Sciatic nerve (tissue), 2 donors: ENCODE results near the gene LPP. TPM values are rescaled to one million over a fixed set of nuclear protein-coding genes. Genes with fewer than 3 reads are reported as not detected.

Experiments used
- ATAC-seq: fragments of 200-7000 bp; cut with Tn5 transposase; one replicate; pipeline ENCODE4 v1.9.1; 2020; ENCODE audit warnings: mild to moderate bottlenecking, moderate library complexity
- DNase-seq: peaks from one replicate; pipeline ENCODE4 v3.0.0-alpha.2; 2020; ENCODE audit warnings: low spot score
- intact Hi-C: fragments of 100-400 bp; cut with DNase I; formaldehyde crosslinking; loops from one replicate; pipeline ENCODE4 v1.14.2; 2022
- total RNA-seq: library from RNA; stranded (reverse); fragmentation: NEBNext Ultra II Directional; extraction: Animal tissue kit (Norgen Biotek cat#: 25700); gene quantifications from one replicate; pipeline ENCODE4 v1.2.1, GENCODE V29; 2021
- donor health status: DM: no; HTN: no; CAD: no.
- donor health status: DM: no; HTN: no; CAD: no.

LPP gene
- total RNA-seq, 1 donor from 2014 or later = 231 TPM

DNA sequence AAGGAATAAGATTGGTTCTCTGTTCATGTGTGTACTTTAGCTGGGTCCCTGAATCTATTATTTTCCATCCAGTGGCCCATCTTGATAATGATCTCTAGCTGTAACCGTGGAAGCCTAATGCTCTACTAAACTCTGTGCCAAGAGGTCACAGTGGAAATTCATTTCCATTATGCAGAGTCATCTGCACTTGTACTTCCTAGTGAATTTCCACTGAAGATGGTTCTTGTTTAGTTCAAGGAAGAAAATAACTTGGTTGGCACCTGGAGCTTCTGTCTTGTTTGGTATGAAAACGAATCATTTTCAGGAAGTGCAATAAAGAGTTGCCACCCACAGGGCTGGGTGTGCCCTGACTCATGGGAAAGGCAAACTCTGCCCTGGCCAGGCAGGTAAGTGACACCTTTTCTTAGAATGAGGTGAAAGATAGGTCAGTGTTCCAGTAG lies 10.3 kb downstream of the LPP start:
- DNase-seq (no peak), ATAC-seq (no peak)
- intact Hi-C loops = no loop called here

DNA sequence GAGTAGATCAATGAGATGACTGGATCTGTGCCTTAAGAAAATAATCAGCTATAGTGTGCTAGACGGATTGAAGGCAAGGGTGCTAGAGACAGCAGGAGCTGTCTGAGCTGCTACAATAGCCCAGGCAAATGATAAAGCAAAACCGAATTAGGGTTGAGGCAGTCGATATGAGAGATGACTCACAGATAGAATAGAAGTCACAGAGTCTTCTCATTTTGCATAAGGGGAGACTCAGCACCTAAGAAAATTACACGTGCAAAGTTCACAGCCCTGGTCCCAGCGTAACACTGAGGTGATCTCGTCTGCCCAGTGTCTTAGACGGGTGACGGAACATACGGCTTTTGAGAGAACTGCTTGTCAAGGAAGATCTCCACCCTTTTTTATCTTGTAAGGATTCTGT lies 11.6 kb downstream of the LPP start:
- intact Hi-C loops = no loop called here
- ATAC-seq (no peak), DNase-seq (no peak)

DNA sequence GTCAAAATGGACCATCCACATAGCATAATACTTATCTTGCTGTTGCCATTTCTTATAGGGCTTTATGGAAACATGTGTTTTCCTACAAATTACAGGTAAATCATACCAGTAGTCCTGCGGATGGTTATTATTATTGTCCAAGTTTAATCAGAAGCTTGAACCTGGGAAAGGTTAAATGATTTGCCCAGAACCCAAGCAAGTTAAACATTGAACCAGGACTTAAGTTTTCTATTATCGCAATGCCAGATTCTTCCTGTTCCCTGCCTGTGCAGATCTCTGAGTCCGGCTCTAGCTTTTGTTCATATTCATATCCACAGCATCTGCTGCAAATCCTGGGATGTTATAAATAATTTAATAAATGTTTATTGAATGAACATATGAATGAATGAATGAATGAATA lies 12.5 kb downstream of the LPP start:
- intact Hi-C loops = no loop called here
- no peak for ATAC-seq
- DNase-seq = no peak

DNA sequence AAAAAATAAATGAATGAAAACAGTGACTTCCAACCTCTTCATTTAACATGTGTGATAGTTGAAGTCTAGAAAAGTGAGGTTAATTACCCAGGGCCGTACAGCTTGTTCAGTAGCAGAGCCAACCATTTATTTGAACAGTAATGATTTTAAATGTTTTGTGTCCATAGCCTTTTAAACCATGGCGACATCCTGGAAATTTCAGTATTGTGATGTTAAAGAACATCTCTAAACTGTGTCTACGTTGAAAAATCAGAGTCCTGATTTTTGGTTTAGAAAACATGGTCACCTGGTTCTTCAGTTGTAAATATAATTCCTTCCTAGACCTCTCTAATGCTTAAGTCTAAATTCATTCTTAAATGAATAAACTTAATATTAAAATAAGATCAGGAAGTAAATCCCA lies 14.2 kb downstream of the LPP start:
- intact Hi-C loops = no loop called here
- ATAC-seq (no peak), DNase-seq (no peak)

DNA sequence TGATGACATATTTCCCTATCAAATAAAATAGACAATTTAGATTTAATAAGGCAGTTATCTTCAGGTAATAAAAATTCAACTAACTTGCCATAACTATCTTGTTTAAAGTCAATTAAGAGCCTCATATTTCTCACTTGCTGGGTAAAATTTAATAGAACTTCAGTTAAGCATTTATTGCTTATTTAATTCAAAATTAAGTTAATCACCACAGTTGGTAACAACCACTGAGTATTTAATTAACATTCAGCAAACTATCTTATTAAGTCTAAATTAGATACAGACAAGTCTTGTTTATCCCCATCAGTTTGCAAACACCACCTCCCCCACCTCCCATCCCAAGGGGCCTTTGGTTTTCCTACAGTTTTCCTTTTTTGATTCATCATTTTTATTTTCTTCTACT lies 14.7 kb downstream of the LPP start:
- DNase-seq (no peak), ATAC-seq (no peak)
- intact Hi-C loops = no loop called here

DNA sequence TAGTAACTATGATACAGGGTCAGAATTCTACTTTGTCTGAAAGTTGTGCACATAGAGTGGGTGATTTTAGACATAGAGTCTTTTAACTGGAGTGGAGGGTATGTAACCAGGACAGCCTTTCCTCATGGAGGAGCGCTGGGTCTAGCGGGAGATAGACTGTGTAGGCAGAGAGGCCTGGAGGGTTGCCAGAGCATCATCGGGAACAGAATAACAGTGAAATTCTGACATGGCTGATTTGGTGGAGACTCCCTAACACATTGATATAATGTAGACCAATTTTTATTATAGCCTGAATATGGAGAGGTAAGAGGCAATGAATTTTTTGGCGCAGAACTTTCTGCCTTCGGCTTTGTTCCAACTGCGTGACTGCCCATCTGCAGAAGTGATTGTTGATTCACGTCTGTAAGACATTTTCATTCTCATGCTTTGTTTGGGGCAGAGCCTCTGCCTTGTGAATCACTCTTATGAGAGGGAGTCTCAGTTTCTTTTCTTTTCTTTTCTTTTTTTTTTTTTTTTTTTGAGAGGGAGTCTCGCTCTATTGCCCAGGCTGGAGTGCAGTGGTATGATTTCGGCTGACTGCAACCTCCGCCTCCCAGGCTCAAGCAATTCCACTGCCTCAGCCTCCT lies 16.0 kb downstream of the LPP start:
- intact Hi-C loops = no loop called here
- ATAC-seq (peak; percentile 81), DNase-seq (peak; percentile 83)

DNA sequence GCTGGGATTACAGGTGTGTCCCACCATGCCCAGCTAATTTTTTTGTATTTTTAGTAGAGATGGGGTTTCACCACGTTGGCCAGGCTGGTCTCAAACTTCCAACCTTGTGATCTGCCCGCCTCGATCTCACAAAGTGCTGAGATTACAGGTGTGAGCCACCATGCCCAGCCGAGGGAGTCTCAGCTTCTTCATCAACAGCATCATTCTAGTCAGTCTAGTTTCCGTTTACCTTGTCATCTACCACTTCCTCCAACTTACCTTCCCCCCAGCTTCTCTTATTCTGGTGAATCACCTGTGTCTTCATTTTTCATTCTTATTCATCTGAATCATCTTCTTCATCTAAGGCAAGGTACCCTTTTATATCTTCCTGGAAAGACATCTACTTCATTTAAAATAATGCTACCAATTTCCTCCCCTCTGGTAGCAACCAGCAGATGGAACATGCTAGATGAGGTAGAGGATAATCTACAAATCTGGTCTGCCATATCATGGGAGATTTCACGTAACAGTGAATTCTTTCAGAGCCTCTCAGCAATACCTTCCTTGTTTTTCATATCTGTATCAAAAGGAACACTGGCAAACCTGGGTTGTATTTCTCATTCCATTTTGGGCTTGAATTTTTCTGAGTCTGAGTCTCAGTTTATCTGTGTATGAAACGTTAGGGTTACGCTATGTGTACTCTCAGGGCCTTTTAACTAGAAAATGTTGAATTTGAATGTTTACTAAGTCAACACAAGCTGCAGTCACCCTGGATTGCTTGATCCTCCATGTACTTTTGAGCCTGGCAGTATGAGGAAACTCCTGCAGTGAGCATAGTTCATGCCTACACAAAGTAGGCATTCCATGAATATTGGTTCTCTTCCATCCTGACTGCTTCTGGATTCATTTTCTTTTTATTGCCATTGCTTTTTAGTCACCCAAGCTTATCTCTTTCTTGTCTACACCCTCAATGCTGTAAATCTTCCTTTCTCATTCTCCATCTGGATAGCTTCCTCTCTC lies 16.8 kb downstream of the LPP start:
- DNase-seq (no peak), ATAC-seq (no peak)
- intact Hi-C loops = no loop called here

DNA sequence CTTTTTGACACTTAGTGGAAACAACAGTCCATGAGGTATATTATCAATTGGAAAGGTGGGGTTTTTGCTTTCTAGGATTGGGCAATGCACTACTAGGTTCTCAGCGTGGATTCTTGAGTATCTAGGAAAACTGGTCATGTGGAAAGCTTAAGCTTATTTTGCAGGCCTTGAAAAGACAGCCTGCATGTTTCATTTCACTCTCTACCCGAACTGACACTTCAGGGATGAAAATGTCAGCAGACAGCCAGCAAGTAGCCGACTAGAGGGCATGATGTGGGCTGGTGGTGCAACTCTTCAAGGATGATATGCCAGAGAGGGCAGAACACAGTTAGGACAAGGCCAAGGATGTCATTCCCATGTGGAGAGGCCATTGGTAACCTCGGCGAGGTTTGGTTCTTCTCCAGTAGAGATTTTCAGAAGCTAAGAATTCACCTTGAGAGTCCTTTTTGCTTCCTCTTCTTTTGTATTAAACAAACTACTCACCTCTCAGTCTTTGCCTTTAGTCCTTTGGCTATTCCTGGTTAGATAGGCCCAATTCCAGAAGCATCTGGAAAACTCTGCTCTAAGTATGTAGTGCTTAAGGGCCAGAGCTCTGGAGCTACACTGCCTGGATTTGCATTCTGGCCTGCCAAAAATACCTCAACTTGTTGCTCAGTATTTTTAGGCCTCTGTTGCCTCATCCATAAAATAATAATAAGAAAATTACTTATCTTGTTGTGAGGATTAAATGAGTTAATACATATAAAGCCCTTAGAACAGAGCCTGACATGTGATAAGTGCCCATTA lies 17.9 kb downstream of the LPP start:
- ATAC-seq (no peak), DNase-seq (no peak)
- intact Hi-C loops = no loop called here

DNA sequence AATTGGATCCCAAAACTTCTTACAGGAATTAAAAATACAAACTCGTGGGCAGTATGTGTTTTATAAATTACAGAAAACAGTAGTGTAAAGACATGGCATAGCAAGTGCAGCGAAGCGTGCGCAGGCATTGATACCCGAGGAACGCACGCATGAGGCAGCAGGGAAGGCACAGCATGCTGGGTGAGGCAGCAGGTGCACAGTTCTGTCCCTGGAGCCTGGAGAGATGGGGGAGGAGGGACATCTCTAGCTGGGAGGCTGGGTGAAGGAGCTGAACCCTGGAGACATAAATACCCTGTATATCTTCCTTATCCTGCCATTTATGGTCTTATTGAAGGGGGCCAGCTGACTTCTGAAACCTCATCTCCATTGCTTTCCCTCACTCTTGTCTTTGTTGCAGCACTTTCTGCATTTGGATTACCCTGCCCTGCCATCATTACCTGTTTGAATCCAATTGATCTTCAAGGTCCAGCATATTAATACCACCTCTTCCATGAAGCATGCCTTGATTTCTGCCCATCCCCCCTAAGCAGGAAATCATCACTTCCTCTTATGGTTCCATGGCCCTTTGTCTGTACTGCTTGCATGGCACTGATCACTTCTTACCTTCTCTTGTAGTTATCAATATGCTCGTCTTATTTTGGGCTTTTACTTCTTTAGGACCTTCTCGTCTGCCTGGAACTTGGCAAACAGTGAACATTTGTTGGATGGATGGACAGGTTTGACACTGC lies 20.5 kb downstream of the LPP start:
- intact Hi-C loops = no loop called here
- ATAC-seq (no peak), DNase-seq (no peak)

DNA sequence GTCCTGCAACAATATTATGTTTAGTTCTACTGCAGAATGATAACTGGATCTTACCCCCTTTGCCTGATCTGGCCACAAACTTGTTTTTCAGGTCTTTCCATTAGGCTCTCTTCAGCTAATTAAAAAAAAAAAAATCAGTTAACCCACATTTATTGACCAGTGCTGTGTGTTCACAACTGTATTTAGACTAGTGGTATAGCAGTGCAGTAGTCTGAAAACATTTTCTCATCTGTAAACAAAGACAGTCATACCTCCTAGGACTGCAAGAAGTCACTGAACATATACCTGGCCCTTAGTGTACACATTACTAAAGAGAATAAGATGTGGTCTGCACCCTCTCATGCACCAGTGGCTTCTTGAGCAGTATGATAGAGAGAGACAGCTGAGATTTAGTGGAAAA lies 22.5 kb downstream of the LPP start:
- no peak for ATAC-seq
- intact Hi-C loops = no loop called here
- no peak for DNase-seq

DNA sequence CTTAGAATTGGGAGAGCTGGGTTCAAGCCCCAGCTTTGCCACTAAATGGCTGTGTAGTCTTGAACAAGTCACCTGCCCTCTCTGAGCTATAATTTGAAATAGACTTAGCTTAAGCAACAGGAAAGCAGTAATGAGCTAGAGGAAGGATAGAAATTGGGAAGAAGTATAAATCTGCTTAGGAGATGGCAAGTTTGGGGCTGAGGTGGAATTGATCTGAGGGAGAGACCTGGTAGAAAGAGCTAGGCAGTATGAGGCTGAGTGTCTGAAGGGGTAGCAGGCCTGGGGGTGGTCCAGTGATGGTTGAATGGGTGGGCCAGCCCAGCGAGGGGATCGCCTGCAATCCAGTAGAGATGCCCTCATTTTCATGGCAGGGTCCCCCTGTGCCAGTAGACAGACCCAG lies 22.9 kb downstream of the LPP start:
- ATAC-seq (no peak), DNase-seq (no peak)
- intact Hi-C loops = no loop called here

DNA sequence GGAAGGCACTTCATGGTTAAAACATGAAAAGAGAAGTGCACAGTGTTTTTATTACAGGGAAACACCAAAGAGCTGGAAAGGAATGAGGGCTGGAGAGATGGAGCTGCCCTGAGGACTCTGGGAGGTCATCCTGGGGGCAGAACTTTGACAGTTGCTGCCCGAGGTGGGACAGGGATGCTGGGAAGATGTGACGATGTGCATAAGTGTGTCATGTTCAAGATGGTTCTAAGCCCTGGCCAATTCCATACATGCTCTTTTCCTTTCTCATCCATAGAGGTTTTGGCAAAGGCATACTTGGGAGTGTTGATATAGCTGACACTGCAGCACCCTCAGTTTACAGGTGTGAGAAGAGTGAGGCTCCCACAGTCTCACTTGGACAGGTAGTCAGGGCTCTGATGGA lies 23.8 kb downstream of the LPP start:
- intact Hi-C loops = no loop called here
- DNase-seq = no peak
- no peak for ATAC-seq

DNA sequence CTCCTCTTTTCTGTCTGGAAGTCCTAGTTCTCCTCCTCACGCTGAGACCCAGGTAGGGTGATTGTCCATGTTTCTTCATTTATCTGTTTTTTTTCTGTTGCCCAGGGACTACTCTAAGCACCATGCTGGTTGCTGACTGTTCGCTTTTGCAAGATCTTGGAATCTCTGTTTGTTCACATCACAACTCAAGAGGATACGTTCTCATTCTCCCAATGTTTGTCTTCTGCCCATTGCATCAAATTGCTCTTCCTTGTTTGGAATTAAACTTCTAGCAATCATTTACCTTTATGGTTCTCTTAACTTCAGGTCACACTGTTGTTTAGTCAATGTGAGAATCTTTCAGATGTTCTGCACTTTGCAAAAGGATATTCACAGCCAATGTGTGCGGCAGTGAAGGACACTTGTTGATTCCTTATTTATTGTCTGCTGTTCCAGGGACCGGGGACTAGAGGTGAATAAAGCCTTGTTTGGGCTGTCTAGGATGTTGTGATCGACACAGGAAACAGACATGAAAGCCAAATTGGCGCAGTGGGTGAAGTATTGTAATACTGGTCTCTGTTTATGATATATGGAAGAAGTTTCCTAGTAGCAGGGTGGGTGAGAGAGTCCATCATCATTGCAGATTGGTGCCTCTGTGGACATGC lies 24.5 kb downstream of the LPP start:
- DNase-seq (no peak), ATAC-seq (no peak)
- intact Hi-C loops = no loop called here

DNA sequence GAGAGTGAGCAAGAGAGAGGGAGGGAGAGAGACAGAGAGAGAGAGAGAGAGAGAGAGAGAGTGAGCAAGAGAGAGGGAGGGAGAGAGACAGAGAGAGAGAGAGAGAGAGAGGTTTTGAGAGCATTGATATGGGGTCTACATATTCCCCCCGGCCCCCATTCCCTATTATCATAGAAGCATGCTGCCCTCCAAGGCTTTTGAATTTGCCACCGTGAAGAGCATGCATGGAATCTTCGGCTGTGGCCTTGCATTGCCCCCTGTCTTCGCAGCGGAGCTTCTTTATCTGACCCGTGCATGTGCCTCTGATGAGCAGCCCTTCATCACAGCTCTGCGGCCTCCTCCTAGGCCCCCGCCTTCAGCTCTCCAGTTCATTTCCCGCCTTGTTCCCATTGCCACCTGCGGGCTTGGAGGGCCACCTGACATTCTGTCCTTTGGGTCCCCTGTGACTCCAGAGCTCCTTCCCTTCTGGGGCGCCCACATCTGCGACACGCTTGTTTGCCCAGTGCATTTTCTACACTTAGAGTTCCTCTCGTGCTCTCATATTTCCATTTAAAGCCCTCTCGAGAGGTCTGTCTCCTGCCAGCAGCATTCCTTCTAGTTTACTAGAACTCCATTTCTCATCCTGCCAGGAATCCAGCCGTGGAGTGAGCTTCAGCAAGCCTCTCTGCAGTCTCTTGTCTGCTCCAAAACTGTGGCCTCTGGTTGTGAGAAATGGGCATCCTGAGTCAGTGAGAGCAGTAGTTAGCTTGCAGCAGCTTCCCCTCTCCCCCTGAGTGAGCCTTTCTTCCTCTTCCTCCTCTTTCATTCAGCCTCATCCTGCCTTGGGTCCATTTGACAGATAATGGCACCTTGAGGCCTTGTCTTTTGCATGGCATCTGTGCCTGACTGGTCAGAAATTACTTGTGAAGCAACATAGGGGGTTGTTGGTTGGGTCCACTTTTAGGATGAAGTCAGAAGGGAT lies 25.3 kb downstream of the LPP start:
- intact Hi-C loops = no loop called here
- DNase-seq (peak; percentile 63), ATAC-seq (peak; percentile 89)

DNA sequence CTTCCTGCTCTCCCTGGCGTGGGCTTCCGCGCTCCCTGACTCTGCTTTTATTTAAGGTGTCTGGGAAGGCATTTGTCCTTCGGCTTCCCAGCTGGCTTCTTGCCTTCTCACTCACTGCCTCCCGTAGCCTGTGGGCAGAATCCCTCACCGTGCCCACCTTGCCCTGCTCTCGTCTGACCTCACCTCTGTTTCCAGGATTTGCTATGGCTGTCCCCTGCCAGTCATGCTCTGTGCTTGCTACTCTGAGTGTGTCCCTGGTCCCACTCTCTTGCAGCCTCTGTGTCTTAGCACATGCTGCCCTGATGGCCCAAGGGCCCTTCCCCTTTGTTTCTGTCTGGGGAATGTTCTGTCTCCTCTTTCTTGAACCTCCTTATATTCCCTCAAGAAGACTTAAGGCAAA lies 26.2 kb downstream of the LPP start:
- DNase-seq (no peak), ATAC-seq (peak; percentile 21)
- intact Hi-C loops = no loop called here

DNA sequence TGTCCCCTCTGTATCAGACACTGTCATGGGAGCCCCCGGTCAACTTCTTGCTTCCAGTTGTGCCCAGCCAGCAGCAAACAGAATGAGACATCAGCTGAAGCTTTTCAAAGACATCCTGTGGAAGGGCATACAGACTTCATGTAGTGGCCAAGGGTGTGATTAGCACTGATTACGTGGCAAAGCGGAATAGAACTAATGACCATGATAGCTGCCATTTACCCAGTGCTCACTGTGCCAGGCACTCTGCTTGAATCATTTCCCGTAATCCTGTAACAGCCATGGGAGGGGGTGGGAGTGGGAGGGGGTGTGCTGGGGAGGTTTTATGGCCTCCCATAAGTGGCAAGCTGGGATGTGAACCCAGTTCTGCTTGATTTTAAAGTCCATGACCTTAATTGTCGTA lies 29.5 kb downstream of the LPP start:
- DNase-seq = no peak
- ATAC-seq = no peak
- intact Hi-C loops = no loop called here

DNA sequence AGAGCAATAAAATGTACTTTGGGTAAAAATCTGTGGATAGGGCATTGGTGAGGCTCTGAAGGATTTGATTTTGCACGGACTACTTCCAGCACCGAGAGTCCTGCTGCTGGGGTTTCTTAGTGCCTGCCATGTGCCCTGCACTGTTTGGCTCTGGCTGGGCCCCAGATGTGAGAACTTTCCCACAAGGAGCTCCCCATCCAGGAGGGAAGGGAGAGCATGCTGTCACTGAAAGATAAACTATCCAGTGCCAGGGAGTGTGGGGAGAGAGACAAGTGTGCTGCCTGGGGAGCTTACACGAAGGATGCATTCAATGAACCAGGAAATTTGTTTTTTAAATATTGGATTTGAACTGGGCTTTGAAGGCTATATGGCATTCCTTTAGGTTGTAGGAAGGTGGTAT lies 30.2 kb downstream of the LPP start:
- DNase-seq = no peak
- no peak for ATAC-seq
- intact Hi-C loops = no loop called here

DNA sequence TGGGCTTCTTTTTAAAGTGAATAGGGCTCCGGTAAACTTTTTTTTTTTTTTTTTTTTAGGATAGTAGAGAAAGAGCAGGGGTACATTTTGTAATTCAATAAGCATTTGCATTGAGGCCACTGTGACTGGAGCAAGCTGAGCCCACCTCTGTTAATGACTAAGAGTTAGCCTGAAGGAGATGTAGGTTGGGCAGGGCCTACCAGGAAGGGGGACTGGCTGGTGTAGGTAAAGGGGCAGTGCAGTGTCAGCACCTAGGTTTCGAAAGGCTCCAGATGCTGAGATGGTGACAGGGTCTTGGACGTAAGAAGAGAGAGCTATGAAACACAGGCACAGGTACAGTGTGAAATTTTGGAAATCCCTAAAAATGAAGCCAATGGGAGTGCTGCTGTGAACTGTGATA lies 30.7 kb downstream of the LPP start:
- intact Hi-C loops = no loop called here
- DNase-seq (no peak), ATAC-seq (no peak)
